NCI-H524 (cell line): ENCODE results near the gene MYH15.

Experiments
- DNase-seq, 2 experiments: peaks; one replicate each; lab custom pipeline; 2025; lab: John Stamatoyannopoulos, UW

Gene MYH15

DNA sequence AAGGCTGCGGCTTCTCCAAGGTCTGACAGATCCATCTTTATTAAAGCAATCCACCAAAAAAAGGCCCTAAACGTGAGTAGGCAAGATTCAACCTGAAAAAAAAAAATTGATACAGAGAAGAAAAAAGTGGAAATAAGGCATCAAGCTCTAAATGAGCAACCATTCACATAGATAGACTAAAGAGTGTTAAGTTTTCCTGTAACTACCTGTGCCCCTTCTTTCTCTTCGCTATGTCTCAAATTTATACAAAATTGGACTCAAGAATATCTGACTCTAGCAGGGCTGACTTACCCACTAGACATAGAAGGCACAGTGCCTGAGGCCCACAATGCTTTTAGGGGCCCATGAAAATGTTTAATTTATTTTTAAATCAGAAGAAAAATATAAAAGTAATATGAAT, at the start of gene MYH15:
Gene MYH15 (minus strand): TSS at position 101 of the 400 bp plus-strand sequence. CDS start 66 bp downstream, at position 35.
- DNase-seq = no peak

DNA sequence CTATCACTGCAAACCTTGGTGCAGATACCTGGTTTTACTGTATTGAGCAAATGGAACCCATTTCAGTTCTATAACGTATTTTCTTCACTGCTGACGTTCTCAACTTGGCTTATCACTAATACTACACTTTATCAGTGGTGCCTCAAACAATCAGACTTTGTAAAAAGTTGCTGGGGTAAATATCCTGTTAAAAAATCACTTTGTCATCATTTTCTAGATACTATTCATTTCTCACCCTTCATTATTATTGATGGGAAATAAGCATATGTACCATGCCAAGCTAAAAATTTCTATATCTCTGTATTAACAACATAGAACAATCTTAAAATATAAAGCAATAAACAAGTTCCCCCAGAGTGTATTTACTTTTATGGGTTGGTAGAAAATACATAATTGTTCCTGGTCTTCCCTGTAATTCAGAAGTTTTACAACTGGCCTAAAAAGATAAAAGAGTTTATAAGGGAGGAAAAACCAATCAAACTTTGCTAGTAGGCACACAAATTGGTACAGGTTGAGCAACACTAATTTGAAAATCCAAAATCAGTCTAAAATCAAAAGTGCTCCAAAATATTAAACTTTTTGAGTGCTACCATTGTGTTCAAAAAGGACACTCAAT, 45.7 kb upstream of the MYH15 start:
- no peak for DNase-seq

DNA sequence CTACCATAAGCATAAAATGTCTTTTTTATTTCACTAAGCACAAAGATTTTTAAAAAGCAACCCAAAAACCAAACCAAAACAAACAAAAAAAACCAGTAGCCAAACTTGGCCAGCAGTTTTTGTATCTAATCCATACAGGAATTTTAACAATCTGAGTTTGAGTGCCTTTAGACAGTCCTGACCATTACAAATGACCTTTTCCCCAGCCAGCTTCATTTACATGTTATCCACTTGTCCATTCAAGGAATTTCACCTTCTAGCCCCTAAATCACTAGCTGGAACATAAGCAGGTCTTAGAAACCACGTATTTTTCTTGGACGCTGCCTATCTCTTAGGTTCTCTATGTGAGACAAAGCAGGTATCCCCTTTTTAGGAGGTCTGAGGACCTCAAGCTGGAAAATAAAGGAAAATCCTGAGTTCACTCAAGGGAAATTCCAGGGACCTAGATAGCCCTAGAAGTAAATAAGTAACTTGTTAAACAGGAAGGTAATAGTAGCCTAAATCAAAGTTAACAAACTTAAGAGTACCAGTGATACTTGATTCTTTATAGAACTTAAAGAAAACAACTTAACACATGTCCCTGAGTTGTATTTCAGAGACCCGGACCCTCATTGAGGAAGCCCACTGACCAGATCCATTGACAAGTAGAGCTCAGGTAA, 44.6 kb upstream of the MYH15 start:
- no peak for DNase-seq

DNA sequence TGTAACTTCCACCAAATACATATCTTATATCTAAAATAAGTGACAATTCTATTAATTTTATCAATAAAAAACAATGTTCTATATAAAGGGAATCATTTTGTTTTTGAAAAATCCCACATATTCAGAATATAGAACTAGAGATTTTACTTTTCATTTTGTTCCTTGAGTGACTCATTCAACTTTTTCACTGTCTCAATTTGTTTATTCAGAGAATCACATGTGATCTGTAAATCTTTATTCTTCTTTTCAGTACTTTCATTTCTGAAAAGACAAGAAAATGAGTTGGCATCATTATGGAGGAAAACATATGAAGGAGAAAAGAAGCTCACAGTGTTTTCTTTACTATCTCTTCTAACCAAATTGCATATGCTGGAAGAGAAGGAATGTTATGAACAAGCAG, 43.8 kb upstream of the MYH15 start:
- DNase-seq = no peak

DNA sequence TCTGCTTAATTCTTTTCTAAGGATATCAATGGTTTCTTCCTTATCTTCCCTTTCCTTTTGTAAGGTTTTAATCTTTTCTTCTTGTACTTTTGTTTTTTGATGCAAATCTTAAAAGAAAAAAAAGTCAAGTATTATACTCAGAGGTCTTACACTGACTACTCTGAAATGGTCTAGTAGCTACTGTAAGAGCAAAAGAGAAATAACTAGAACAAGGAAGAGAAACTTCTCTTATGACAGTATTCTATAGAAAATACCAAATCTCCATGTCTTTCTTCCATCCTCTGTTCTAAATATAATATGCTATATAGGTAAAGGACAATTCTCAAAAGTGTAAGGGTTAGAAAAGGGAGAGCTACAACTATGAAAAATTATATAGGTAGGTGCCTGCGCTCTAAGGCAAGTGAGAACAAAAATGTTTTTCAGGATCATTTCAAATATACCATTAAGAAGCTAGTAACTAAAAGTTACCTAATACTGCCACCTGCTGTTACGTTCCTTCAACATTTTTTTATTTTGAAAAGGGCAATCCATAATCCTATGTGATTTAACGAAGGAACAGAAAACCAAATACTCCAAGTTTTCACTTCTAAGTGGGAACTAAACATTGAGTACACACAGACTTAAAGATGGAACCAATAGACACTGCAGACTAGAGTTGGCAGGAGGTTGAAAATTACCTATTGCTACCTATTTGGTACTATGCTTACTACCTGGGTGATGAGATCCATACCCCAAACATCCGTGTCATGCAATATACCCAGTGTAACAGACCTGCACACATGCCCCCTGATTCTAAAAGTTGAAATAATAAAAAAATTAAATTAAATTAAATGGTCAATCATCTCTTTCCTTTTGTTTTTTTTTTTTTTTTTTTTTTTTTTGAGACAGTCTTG, 42.1 kb upstream of the MYH15 start:
- DNase-seq = peak in 1 of 2 experiments; percentile 62

DNA sequence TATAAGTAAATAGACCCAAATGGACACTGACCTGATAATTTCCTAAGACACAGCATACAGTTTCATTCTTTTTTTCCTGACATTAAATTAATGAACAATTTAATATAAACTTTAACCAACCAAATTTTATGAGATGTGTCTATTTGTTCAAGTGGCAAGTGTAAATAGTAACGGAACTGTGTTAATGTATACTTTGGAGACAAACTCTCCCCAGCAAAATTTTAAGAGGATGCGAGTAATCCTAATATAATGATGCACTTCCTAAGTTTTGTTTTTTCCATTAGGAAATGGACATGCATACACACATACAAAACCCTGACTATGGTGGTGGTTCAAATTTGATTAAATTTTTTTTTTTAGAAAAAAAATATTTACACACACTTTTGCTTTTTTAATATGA, 38.5 kb upstream of the MYH15 start:
- no peak for DNase-seq

DNA sequence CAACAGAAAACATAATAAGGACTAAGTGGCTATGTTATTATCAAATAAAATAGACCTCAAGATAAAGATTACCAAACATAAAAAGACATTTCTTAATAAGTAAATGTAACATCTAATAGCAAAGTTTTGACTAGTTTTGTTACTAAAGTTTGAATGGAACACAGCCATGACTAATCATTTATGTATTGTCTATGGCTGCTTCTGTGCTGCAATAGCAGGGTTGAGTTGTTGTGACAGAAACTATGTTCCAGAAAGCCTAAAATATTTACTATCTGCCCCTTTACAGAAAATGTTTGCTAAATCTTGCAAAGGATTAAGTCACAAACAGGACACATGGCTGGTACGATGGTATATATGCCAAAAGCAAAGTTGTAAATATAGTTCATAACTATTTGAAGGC, 37.9 kb upstream of the MYH15 start:
- no peak for DNase-seq

DNA sequence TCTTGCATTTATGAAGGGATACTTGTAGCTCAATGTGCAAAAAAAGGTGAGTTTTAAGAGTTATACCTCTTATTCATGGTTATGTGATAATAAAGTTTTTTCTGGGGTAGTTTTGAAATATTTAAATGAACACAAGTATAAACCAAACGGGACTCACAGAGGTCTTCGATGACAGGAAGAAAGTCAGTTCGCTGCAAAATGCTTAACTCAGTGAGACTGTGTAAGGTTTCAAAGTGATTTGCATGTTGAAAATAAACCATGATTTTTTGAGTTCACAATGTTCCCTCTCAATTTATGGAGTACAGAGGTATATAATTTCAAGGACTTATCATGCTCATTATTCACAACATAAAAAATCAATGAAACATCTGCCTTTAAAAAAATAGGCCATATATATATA, 36.3 kb upstream of the MYH15 start:
- DNase-seq = no peak

DNA sequence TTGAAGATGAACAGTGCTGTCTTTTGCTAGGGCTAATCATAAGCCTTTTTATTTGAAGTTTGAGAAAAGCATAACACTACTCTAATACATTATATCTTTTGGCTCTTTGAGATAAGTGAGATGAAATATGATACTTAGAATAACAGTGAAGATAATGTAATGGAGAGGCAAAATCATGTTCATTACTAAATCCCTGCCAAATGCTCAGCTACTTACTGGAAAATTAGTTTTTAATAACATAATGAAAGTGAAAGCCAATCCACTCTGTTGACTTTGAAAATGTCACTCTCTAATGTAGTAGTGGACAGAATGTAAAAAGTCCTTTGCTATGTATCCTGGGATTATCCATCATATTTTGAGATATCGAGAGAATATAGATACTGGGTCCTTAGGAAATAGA, 35.9 kb upstream of the MYH15 start:
- DNase-seq = peak; percentile 25 to 83

DNA sequence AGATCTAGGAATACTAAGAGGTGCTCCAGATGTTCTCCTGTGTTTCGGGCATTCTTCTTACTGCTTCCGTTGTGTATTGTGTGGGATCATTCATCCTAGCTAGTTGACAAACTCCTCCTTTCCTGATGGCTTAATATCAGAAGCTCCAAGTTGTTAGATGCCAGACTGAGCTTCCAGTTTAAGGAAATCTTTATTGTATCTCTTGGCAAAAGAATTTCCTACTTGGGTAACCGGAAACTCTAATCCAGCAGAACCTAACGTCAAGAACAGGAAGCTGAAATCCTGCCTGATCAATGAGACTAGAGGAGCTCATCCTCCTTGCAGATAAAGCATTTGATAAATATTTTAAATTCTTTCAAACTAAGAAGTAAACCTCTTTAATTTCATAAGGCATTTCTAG, 27.7 kb upstream of the MYH15 start:
- no peak for DNase-seq

DNA sequence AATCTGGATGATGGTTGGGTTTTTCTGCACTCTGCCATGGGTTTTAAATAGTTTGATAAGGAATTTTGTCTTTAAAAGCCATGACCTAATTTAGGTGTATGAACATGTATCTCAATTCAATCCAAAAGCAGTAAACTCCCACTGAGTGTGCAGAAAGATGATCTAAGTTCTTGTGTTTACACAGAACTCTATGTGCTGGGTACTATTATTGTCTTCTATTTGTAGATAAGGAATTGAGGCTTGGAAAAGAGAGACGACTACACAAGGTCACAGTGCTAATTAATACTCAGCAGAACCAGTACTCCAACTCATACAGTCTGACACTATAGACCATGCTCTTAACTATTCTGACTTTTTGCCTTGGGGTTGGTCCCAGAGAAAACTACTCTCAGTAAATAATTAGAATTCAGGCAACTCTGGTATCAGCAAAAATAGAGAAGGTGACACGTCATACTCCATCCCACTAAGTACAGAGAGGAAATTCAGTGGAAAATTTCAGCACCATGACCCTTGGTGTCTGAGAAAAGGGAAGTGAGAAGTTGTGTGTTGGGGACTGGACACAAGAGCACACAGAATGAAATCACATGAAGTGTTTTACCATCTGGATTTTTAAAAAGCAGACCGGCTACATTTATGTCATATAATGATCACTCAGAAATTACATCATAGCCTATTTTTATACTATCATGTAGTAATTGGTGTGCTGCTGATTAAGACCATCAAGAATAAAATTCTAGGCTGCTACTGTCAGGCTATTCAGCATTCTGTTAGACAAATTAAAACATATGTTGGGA, 18.3 kb upstream of the MYH15 start:
- DNase-seq = no peak

DNA sequence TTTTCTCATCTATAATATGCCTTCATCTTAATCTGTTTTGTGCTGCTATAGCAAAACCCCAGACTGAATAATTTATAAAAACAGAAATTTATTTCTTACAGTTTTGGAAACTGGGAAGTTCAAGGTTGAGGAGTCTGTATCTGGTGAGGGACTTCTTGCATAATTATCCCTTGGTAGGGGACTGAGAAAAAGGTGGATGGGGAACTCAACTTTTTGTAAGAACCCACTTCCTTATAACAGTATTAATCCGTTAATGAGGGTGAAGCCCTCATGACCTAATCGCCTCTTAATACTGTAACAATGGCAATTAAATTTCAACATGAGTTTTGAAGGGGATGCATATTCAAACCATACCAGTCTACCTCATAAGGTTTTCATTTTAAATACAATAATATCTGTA, 17.4 kb upstream of the MYH15 start:
- DNase-seq = peak in 1 of 2 experiments; percentile 15

DNA sequence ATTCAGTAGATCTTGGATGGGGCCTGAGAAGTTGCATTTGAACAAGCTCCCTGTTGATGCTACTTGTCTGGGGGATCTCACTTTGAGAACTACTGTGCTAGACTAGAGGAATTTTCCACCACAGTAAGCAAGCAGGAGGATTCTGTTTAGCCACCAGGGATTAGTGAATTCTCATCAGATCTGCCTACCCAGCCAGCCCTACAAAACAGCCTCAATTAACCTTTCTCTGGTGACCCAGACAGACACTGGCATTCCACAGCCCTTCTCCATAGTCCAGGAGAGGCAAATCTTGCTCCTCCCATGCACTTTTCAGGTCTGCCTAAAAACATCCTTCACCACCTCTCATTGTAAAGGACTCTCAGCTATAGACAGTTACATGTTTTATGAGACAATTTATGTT, 16.7 kb upstream of the MYH15 start:
- DNase-seq = no peak

DNA sequence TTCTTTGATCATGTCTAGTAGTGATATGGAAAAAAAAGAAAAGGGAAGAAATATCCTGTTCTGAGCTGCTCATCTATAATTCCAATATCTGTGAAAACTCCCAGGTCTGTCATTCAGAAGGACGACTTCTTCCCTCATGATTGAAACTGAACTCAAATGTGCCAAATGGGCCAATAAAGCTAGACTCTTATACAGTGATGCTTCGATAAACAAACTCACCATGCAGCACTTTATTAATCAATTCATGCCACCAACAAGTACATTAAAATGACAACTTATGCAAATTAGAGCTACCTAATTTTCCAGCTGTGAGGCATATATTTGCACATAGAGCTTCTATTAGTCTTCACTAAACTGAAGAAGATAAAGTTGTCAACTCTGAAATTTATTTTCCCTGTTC, 15.6 kb upstream of the MYH15 start:
- no peak for DNase-seq

DNA sequence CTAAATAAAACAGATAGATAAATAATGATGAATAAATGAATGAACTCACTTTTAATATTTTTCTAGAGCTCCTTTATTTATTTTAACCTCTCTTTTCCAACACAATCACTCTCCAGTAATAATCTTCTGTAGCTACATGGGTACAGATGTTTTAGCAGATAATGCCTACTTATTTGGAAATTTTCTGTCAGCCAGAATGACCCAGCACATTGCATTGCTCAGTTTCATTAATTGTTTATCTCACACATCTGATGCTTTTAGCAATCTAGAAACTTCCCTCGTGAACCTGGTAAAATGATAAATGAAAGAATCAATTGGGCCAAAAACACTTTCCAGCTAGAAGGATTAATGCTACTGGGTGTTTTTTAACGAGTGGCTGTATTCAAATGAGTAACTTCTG, 14.9 kb upstream of the MYH15 start:
- no peak for DNase-seq

DNA sequence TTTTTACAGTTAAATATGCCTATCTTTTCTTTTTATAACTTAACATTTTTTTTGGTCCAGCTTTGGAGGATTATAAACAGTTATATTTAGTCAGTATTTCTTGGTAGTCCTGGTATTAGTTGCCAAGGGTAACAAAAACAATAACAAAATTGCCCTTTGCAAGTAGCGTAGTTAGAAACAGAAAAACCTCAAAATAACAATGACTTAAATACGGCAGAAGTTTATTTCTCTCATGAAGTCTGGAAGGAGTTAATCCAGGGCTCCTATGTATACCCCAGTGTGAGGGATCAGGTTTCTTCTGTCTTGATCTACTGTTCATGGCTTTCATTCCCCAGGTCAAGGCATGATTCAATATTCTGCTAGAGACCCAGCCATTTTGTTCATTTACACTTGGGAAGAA, 14.1 kb upstream of the MYH15 start:
- DNase-seq = no peak

DNA sequence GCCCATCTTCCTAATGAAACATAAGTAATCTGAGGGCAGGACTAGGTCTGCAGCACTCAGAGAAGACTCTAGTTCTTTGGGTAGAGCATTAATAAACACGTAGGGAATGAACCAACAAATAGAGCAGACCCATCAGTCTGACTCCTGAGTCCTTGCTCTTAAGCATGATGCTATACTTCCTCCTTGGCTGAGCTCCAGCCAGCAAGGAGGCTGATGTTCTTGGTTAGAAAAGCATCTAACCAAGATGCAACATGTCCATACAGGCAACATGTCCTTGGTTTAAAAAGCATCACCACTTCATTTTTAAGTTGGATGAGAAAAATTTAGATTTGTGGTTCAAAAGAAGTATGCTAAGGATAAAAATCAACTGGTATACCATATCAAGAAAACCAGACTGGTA, 8.5 kb upstream of the MYH15 start:
- no peak for DNase-seq

DNA sequence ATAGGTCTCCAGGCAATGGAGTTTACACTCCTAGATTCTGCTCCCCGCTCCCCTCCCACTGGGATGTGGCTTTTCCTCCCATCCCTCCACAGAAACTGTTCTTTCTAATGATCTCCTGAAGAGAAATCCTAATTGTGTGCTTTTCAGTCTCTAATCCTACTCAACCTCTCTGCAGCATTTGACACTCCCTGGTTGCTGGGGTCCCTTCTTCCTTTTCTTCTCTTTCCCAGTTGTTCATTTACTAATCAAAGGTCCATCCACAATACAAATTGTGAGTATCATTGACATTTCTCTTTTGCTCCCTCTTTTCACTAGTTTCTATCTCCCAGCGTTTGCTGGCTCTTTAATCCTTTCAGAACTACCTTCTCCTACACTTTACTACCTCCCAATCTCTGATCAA, 6.5 kb upstream of the MYH15 start:
- DNase-seq = no peak

DNA sequence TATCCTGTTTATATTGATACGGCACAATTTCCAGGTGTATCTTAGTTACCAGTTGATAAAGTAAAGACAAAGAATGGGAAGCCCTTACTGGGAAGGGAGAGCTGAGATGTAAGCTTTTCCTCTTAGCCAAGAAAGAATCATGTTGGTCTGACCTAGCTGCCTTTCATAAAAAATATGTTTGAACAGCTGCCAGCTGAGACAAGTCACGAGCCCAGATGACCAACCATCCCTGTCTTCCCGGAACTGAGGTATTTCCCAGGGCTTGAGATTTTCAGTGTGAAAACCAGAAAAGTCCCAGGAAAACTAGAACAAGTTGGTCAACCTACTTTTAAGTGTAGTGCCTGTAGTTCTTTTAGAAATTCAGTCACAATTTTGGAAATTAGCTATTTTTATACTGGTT, 3.6 kb upstream of the MYH15 start:
- DNase-seq = no peak

DNA sequence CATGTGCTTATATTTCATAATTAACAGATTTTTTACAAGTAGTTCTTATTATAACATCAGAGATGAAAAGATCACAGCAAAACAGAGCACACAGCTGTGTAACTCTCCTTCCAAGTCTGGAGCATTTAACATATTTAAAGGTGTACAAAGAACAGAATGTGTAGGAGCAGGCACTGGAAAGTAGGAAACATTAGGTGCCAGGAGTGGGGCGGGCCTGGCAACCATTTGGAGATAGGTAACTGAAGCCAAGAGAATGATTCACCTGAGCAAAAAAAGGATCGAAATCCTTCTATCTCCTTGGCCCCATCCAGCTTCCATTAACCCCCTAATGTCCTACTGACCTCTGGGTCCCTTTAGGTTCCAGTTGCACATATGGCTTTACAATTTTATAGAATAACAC, 2.3 kb upstream of the MYH15 start:
- DNase-seq = no peak

DNA sequence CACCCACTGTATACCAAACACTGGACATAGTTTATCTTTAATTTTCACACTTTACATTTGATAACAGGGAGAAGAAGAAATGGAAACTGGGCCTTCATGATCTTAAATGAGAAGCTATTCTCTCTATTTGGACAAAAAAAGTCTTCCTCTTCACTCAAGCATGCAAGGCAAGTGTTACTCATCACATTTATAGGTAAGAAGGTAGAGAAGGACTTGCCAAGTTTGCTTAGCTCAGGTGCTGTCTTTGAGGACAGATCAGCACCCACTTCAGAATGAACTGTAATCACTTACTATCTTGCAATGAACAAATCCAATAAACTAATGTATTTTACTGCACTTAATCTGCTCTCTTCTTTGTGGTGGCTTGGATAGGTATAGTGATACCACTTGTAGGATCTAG, 1.1 kb upstream of the MYH15 start:
- DNase-seq = peak in 1 of 2 experiments; percentile 48

DNA sequence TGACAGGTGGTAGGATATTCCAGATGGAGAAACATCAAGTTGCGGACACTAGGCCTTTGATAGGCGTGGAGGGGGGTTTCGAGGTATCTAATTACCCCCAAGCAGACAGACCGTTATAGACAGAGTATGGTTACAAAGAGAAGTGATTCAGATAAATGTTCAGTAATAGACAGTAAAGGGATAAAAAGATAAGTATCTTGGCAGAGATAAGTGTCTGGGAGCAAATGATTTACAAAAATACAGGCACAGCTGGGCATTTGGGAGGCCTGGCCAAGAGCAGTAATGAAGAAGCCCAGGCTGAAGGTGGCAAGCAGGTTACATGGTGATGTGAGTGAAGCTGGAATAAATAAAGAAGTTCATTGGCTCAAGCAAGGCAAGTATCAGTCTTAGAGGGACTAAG, 659 bp upstream of the MYH15 start:
- peak; percentile 89 to 96 for DNase-seq
